Left renal cortex interstitium (tissue), 4 donors: ENCODE results near the gene OR51D1. TPM values are rescaled to one million over a fixed set of nuclear protein-coding genes. Genes with fewer than 3 reads are reported as not detected.

ENCODE experiments used
- DNase-seq, 4 donors: peaks; one replicate each; pipeline ENCODE4 v3.0.0-alpha.2; 2013; ENCODE audit warnings: low read depth in 4 of 4, low spot score in 2 of 4, missing footprints in 1 of 4
- polyA plus RNA-seq, 4 donors: library from polyadenylated mRNA; unstranded; fragments of 120-200 nt; gene quantifications; one replicate each; pipeline ENCODE4 v1.2.1, GENCODE V29; 2013; ENCODE audit not compliant: insufficient read length in 4 of 4

Gene OR51D1
- not detected for polyA plus RNA-seq

GRCh38 chr11:4636962-4637661 lies at the start of gene OR51D1:
Gene OR51D1 (plus strand): TSS chr11:4637477. CDS start chr11:4639791, 2,314 bp downstream.
- DNase-seq: peak in 3 of 4 donors; percentile 60 to 75 (median 69)

GRCh38 chr11:4589017-4589416 lies 48.3 kb upstream of the OR51D1 start:
- no peak for DNase-seq

- no peak for DNase-seq
Observed at GRCh38 chr11:4593739-4594138, 43.5 kb upstream of the OR51D1 start, which contains the start of gene OR52I1. Gene OR52I1 (plus strand): TSS chr11:4594039. CDS start chr11:4594039, 0 bp downstream.

- no peak for DNase-seq
Observed at GRCh38 chr11:4605057-4605456, 32.2 kb upstream of the OR51D1 start.

- DNase-seq: peak in 1 of 4 donors; percentile 9
Observed at GRCh38 chr11:4606231-4607015, 30.9 kb upstream of the OR51D1 start.

- peak in 1 of 4 donors; percentile 2 for DNase-seq
Observed at GRCh38 chr11:4607096-4607495, 30.2 kb upstream of the OR51D1 start.

- peak; percentile 72 to 90 (median 84) for DNase-seq
Observed at GRCh38 chr11:4607781-4608666, 29.3 kb upstream of the OR51D1 start, which contains the start of gene TRIM68. Gene TRIM68 (minus strand): TSS chr11:4608231. CDS start chr11:4605504, 2,727 bp downstream.

GRCh38 chr11:4610258-4610935 lies 26.9 kb upstream of the OR51D1 start:
- no peak for DNase-seq

GRCh38 chr11:4611986-4612385 lies 25.3 kb upstream of the OR51D1 start:
- no peak for DNase-seq

GRCh38 chr11:4615856-4616444 lies 21.3 kb upstream of the OR51D1 start:
- no peak for DNase-seq

GRCh38 chr11:4619514-4619913 lies 17.8 kb upstream of the OR51D1 start:
- DNase-seq: no peak

GRCh38 chr11:4626207-4627099 lies 10.8 kb upstream of the OR51D1 start:
- peak in 2 of 4 donors; percentile 57 to 62 for DNase-seq

- no peak for DNase-seq
Observed at GRCh38 chr11:4636136-4636535, 1.1 kb upstream of the OR51D1 start.

GRCh38 chr11:4637662-4638047 lies 378 bp downstream of the OR51D1 start:
- DNase-seq: no peak

- DNase-seq: no peak
Observed at GRCh38 chr11:4639931-4640330, 2.7 kb downstream of the OR51D1 start.

GRCh38 chr11:4641501-4641900 lies 4.2 kb downstream of the OR51D1 start:
- no peak for DNase-seq

- no peak for DNase-seq
Observed at GRCh38 chr11:4642043-4642442, 4.8 kb downstream of the OR51D1 start.

GRCh38 chr11:4643076-4643475 lies 5.8 kb downstream of the OR51D1 start:
- no peak for DNase-seq

- DNase-seq: no peak
Observed at GRCh38 chr11:4643682-4644081, 6.4 kb downstream of the OR51D1 start, which contains the start of gene OR51E1. Gene OR51E1 (plus strand): TSS chr11:4643982. CDS start chr11:4652527, 8,545 bp downstream.
